BJ (cell line): ENCODE results near the gene C3. TPM values are rescaled to one million over a fixed set of nuclear protein-coding genes. Genes with fewer than 3 reads are reported as not detected.

Source experiments
- CTCF ChIA-PET: fragments of 350-600 bp; formaldehyde crosslinking; extraction: SDS; loops from one replicate; lab custom pipeline; 2021; ENCODE audit warnings: antibody characterized with exemption, inconsistent platforms; lab: Yijun Ruan, JAX
- POLR2A ChIA-PET: fragments of 300-600 bp; sonication (Branson Sonifier 250); formaldehyde crosslinking; extraction: SDS; loops from one replicate; lab custom pipeline; 2021; ENCODE audit warnings: antibody characterized with exemption; lab: Charles Lee
- DNase-seq: peaks from one replicate; pipeline ENCODE4 v3.0.0-alpha.2; 2011; ENCODE audit warnings: low read depth
- H3K27me3 ChIP-seq: 2 replicates; pipeline ENCODE4 v1.6.0; 2011; ENCODE audit warnings: low read length; ENCODE audit not compliant: control insufficient read depth, insufficient read depth
- H3K36me3 ChIP-seq: 2 replicates; pipeline ENCODE4 v1.5.1; 2011; ENCODE audit warnings: low read length; ENCODE audit not compliant: control insufficient read depth, insufficient read depth
- H3K4me3 ChIP-seq: 2 replicates; pipeline ENCODE4 v1.5.1; 2011; ENCODE audit warnings: low read depth, mild to moderate bottlenecking, control low read depth, low read length
- CTCF ChIP-seq: IDR thresholded peaks from 2 replicates; pipeline ENCODE4 v1.5.1; 2011; ENCODE audit warnings: low read depth, mild to moderate bottlenecking, control low read depth, inconsistent platforms, low read length, moderate library complexity; ENCODE audit not compliant: insufficient read depth
- polyA plus RNA-seq: library from polyadenylated mRNA; depleted of rRNA; stranded (reverse); fragments of >200 nt; gene quantifications from 2 replicates; pipeline ENCODE4 v1.2.3, GENCODE V29; 2011

C3 gene
- polyA plus RNA-seq, 1 experiment, result 14.7 TPM

- Histone ChIP-seq H3K4me3 (peak within 1 kb of the TSS; percentile 84), H3K27me3 (no peaks in the 10 kb centered on the region), H3K36me3 (peaks cover 9% of the 10 kb centered on the region; the same call in 1 of the 2 replicates)
- ChIA-PET POLR2A (interaction anchor here (0.6 kb wide), 1 partner anchor 1183 kb away, joined by 5 read pairs; the partner anchor contains the start of gene SNAPC2), CTCF (interaction anchor here (0.6 to 6.6 kb wide), 12 partner anchors 8 to 219 kb away, joined by 3 to 51 read pairs (median 4); partner anchors contain the start of gene C3)
- peak; percentile 100 for DNase-seq
- TF ChIP-seq CTCF, result no peak
Observed at GRCh38 chr19:6737284-6737872, 16.9 kb upstream of the C3 start, which contains the start of gene GPR108. GPR108 (minus strand) TSS chr19:6737580; CDS start chr19:6737576, 4 bp downstream.

- POLR2A ChIA-PET, result interaction anchor here (0.5 to 0.6 kb wide), 2 partner anchors 527 to 1183 kb away, joined by 5 to 6 read pairs; partner anchors contain the start of gene SNAPC2
- Histone ChIP-seq H3K36me3 (peaks cover 10% of the 10 kb centered on the region), H3K4me3 (peak overlapping the region; percentile 84), H3K27me3 (no peaks in the 10 kb centered on the region)
- no peak for DNase-seq
- no peak for TF ChIP-seq CTCF
- CTCF ChIA-PET, result interaction anchor here (0.8 to 6.6 kb wide), 12 partner anchors 9 to 219 kb away, joined by 3 to 51 read pairs (median 4); partner anchors contain the start of gene C3
Observed at GRCh38 chr19:6736917-6737283, 16.4 kb upstream of the C3 start.

- H3K4me3 ChIP-seq, result peak overlapping the region; percentile 84
- H3K27me3 ChIP-seq, result no peaks in the 10 kb centered on the region
- peak; percentile 81 for TF ChIP-seq CTCF
- CTCF ChIA-PET, result interaction anchor here (0.8 to 6.6 kb wide), 15 partner anchors 8 to 220 kb away, joined by 3 to 51 read pairs (median 4); partner anchors contain the start of gene C3
- DNase-seq, result peak; percentile 31
- POLR2A ChIA-PET, result interaction anchor here (0.5 kb wide), 1 partner anchor 527 kb away, joined by 6 read pairs; no protein-coding TSS in a partner anchor
- peaks cover 13% of the 10 kb centered on the region for H3K36me3 ChIP-seq
Observed at GRCh38 chr19:6736169-6736916, 15.9 kb upstream of the C3 start.

GRCh38 chr19:6735181-6735911 lies 14.9 kb upstream of the C3 start:
- POLR2A ChIA-PET, result no interaction called here
- no peak for DNase-seq
- H3K4me3 ChIP-seq, result 0 out of 2 replicates have a peak overlapping the region, but pooled peaks have one; percentile 10
- peaks cover 13% of the 10 kb centered on the region for H3K36me3 ChIP-seq
- H3K27me3 ChIP-seq, result no peaks in the 10 kb centered on the region
- CTCF ChIA-PET, result interaction anchor here (1.2 to 6.6 kb wide), 3 partner anchors 74 to 219 kb away, joined by 5 to 51 read pairs (median 6); no protein-coding TSS in a partner anchor
- TF ChIP-seq CTCF, result no peak
